GM18526 (cell line): ENCODE measurements around the gene TENM3.

Experiments
- POLR2A ChIP-seq: IDR thresholded peaks from 3 replicates; pipeline ENCODE4 v1.6.1; 2011; ENCODE audit not compliant: insufficient read length; ENCODE audit errors: extremely low read depth

The TENM3 gene

GRCh38 chr4:182770259-182770995 is 527.2 kb downstream of the TENM3 start:
- no peak for TF ChIP-seq POLR2A

GRCh38 chr4:182770996-182771514 is 527.9 kb downstream of the TENM3 start:
- no peak for TF ChIP-seq POLR2A

GRCh38 chr4:182775075-182775474 is 531.9 kb downstream of the TENM3 start:
- no peak for TF ChIP-seq POLR2A

- no peak for TF ChIP-seq POLR2A
Measured at GRCh38 chr4:182776376-182777105, 533.3 kb downstream of the TENM3 start.

- TF ChIP-seq POLR2A: no peak
Measured at GRCh38 chr4:182778222-182778982, 535.2 kb downstream of the TENM3 start.

GRCh38 chr4:182786991-182787390 is 543.8 kb downstream of the TENM3 start:
- TF ChIP-seq POLR2A: no peak

GRCh38 chr4:182788201-182788600 is 545.0 kb downstream of the TENM3 start:
- TF ChIP-seq POLR2A: no peak

GRCh38 chr4:182789529-182789928 is 546.3 kb downstream of the TENM3 start:
- no peak for TF ChIP-seq POLR2A

- no peak for TF ChIP-seq POLR2A
Measured at GRCh38 chr4:182795446-182796238, 552.4 kb downstream of the TENM3 start.

GRCh38 chr4:182799515-182800215 is 556.5 kb downstream of the TENM3 start:
- no peak for TF ChIP-seq POLR2A

- no peak for TF ChIP-seq POLR2A
Measured at GRCh38 chr4:182800216-182800515, 557.0 kb downstream of the TENM3 start.

GRCh38 chr4:182801636-182802035 is 558.4 kb downstream of the TENM3 start:
- no peak for TF ChIP-seq POLR2A

GRCh38 chr4:182802621-182803020 is 559.4 kb downstream of the TENM3 start:
- no peak for TF ChIP-seq POLR2A

GRCh38 chr4:182803235-182803634 is 560.0 kb downstream of the TENM3 start:
- TF ChIP-seq POLR2A: no peak
